ENCODE results near the gene KCTD13.

The KCTD13 gene

GRCh38 chr16:29925781-29926710 is at the start of gene KCTD13:
Gene KCTD13, minus strand, starts transcription at chr16:29926226. Its CDS starts 193 bp downstream, at chr16:29926033.
- TF ChIP-seq, protein P1, sequence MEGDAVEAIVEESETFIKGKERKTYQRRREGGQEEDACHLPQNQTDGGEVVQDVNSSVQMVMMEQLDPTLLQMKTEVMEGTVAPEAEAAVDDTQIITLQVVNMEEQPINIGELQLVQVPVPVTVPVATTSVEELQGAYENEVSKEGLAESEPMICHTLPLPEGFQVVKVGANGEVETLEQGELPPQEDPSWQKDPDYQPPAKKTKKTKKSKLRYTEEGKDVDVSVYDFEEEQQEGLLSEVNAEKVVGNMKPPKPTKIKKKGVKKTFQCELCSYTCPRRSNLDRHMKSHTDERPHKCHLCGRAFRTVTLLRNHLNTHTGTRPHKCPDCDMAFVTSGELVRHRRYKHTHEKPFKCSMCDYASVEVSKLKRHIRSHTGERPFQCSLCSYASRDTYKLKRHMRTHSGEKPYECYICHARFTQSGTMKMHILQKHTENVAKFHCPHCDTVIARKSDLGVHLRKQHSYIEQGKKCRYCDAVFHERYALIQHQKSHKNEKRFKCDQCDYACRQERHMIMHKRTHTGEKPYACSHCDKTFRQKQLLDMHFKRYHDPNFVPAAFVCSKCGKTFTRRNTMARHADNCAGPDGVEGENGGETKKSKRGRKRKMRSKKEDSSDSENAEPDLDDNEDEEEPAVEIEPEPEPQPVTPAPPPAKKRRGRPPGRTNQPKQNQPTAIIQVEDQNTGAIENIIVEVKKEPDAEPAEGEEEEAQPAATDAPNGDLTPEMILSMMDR (IDR thresholded peaks at IDR 0.05; ENCODE audit: low read depth, low read length) = no peak
- H3K4me3 ChIP-seq (ENCODE audit: low read depth, low read length) = peak within 1 kb of the TSS; percentile 93

DNA sequence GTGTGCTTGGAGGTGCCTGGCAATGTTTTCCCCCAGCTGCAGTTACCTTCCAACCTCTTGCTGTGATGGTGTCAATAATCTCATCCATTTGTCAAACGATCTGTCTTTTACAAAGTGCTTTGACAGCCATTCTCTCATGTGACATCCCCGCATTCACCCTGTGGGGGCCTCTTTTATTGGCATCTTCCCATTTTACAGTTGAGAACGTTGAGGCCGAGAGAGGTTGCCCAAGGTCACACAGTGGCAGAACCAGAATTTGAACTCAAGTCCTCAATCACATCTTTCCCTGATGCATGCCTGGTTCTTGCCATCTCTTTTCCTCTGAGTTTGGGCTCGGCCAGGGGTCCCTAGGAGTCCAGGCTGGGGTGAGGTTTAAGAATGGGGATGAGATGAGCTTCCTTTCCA is 49.1 kb upstream of the KCTD13 start:
- TF ChIP-seq, protein P1 (IDR thresholded peaks at IDR 0.05; ENCODE audit: low read depth, low read length) = no peak
- H3K4me3 ChIP-seq (ENCODE audit: low read depth, low read length) = peak overlapping the region; percentile 85

GRCh38 chr16:29974291-29975133 is 48.5 kb upstream of the KCTD13 start:
- TF ChIP-seq, protein P1 (IDR thresholded peaks at IDR 0.05; ENCODE audit: low read depth, low read length) = no peak
- peak overlapping the region; percentile 85 for H3K4me3 ChIP-seq (ENCODE audit: low read depth, low read length)

DNA sequence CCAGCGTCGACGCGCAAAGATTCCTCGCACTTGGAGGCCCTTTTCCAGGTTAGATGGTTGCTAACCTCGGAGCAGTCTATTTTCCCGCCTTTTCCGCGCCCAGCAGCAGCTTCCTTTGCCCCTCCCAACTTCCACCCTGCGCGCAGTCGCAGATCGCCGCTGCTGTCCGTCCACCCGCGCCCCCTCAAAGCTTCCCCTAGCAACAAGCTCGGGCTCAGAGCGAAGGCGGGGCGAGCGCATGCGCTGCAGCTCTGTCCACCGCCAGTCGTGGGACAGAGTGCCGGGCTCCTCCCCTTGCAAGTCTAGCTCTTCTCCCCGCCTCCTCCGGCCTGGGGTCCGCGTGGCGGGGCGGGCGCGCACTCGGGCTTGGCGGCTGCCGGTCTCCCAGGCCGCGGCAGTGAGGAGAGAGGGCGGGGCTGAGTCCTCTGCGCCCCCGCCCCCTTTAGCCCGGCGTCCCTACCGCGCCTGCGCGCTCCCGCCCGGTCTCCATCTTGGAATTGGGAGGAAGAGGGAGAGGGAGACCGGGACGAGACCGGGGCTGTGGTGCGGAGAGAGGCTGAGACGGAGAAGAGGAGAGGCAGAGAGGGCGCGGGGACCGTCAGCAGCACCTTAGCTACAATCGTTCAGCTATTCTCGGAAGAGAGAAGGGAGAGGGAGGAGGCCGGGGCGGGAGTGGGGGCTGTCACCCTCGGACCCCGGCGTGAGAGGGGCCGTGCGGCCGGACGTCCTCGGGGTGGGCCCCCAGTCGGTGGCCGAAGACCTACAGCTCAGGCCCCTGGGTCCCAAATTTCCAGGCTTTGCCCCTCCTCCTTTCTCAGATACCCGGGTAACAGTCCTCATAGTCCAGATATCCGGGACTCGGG is 47.6 kb upstream of the KCTD13 start, which contains the start of gene TAOK2:
Gene TAOK2 (plus strand): TSS at position 485 of the 863 bp plus-strand sequence. CDS start 3,905 bp downstream, outside the sequence.
- TF ChIP-seq, protein P1 (IDR thresholded peaks at IDR 0.05; ENCODE audit: low read depth, low read length) = no peak
- H3K4me3 ChIP-seq (ENCODE audit: low read depth, low read length) = peak within 1 kb of the TSS; percentile 85

DNA sequence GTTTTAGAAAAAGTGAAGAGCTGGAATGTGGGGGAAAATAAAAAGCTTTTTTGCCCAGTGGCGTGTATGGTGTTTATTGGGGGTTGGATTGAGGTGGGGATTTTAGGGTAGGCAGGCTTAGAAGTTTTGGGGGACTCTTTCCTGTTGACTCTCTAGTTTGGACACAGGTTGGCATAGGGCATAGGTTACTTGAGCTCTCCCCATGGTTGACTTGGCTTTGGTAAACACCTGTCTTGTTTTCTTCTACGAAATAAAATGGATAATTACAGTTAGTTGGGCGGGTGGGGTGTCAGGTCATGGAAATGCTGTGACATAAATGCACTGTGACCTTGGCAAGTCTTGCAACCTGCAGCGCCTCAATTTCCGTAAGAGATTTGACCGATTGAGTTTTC is 47.0 kb upstream of the KCTD13 start:
- H3K4me3 ChIP-seq (ENCODE audit: low read depth, low read length) = no peak overlapping the region
- TF ChIP-seq, protein P1 (IDR thresholded peaks at IDR 0.05; ENCODE audit: low read depth, low read length) = no peak

GRCh38 chr16:29972500-29972899 is 46.5 kb upstream of the KCTD13 start:
- TF ChIP-seq, protein P1 (IDR thresholded peaks at IDR 0.05; ENCODE audit: low read depth, low read length) = no peak
- no peak overlapping the region for H3K4me3 ChIP-seq (ENCODE audit: low read depth, low read length)

All from WI38 (cell line).